Stimulated activated CD8-positive, alpha-beta memory T cell treated with anti-CD3 and anti-CD28 coated beads, Interleukin-12 subunit alpha, Interleukin-12 subunit beta, amount 100 ng/mL, for 24 hours (primary cell): ENCODE results near the gene SACM1L.
"Not testable (repeated sequence)": the region's sequence is repeated elsewhere in the genome, so short reads cannot be mapped to it uniquely, and the experiment has no call there.

Experiments
- DNase-seq: peaks from one replicate; pipeline ENCODE4 v3.0.0-alpha.2; 2020; ENCODE audit errors: extremely low read depth

SACM1L gene

DNA sequence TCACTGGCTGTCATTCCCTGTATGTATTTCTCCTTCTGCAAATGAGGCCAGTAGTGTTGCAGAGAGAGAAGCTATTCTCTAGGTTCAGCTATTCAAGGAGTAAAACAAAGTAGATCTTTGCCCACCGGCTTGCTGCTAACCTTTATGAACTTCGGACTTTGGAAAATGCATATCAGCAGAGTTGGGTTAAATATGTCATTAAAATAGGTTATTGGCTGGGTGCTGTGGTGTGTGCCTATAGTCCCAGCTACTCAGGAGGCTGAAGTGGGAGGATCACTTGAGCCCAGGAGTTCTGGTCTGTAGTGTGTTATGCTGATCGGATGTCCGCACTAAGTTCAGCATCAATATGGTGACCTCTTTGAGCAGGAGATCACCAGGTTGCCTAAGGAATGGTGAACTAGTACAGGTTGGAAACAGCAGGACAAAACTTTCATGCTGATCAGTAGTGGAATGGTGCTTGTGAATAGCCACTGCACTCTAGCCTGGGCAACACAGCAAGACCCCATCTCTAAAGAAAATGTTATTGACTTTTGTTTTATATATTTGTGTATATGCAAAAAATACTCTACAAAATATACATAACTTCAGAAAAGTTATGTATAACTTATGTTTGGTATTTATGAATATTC lies 53.4 kb downstream of the SACM1L start:
- DNase-seq, result no peak

DNA sequence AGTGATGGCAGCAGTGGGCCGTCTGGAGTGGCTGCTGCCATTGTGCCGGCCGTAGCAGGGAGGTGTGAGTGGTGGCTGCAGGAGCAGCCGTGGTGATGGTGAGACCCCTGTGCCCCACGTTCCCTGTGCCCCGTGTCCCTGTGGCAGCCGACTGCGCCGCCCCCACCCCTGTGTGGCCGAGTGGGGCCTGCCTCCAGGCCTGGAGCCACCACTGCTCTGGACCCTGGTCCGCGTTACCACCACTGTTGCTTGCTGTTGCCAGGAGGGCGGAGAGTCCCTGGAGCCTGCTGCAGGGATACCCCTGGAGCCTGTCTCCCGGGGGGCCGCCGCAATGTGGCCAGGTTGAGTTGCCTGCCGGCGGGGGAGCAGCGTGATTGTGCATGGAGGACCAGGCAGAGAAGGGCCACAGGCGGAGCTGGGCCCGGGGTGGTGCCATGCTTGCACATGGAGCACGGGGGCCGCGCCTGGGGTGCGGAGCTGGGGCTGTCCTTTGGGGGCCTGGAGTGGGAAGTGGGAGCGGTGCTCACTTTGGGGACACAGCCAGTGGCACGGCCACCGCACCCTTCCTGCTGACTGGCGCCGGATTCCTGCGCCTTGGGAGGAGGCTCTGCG lies 57.1 kb downstream of the SACM1L start:
- DNase-seq, result no peak

DNA sequence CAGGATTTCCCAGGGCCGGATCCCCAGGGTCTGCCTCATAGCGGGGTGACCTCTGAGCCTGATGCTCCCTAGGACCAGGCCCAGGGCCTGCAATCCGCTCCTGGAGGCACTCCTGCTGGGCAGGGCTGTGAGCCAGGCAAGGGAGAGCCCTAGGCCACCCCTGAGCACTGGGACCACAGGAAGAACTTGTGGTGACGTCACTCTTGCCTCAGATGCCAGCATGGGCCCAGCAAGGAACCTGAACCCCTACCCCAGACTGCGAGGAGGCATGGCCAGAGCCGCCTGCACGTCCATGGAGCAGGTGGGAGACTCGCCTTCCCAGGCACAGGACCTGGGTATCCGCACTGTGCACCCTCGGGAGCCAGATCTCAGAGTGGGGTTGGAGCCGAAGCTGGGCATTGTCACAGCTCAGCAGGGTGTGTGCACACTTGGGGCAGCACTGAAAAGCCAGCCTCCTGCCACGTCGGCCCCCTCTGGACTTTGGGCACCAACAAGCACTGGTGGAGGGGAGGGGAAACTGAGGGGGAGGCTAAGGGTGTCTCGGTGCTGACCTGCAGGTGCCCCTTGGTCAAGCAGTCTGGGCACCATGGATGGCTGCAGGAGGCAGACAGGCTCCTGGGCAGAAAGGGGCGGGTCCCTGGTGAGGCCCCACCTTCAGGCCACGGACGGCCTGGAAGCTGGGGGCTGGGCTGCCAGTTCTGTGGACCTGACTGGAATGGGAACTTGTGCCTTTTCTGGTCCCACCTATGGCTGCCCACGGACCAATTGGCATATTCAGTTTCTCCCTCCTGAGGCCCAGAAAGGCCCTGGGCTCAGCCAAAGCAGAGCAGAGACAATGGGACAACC lies 57.8 kb downstream of the SACM1L start:
- DNase-seq, result no peak

DNA sequence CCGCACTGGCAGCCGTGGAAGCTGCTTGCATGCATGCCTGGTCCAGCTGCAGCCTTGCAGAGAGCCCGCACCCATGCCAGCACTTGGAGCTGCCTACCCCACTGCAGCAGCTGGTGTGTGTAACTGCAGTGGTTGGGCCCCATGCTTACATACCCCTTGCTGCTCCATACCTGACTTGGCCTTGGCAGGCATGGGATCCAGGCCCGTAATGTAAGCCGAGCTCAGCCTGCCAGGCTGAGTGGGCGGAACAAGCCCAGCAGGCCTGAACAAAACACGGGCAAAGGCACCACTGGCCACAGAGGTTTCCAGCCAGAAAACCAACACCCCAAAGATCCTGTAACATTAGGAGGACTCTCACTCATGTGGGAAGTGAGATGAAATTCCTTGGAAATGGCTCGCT lies 58.9 kb downstream of the SACM1L start:
- DNase-seq, result no peak

DNA sequence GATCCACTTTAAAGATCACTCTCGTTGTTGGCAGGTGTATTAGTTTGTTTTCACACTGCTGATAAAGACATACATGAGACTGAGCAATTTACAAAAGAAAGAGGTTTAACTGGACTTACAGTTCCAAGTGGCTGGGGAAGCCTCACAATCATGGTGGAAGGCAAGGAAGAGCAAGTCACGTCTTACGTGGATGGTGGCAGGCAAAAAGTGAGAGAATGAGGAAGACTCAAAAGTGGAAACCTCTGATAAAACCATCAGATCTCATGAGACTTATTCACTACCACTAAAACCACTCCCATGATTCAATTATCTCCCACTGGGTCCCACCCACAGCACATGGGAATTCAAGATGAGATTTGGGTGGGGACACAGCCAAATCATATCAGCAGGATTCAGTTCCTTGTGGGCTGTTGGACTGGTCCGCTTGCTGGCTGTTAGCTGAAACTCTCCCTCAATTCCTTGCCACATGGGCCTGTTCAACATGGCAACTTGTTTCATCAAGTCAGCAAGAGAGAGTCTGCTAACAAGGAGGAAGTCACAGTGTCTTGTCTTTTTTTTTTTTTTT lies 59.9 kb downstream of the SACM1L start:
- DNase-seq, result not testable (repeated sequence)

DNA sequence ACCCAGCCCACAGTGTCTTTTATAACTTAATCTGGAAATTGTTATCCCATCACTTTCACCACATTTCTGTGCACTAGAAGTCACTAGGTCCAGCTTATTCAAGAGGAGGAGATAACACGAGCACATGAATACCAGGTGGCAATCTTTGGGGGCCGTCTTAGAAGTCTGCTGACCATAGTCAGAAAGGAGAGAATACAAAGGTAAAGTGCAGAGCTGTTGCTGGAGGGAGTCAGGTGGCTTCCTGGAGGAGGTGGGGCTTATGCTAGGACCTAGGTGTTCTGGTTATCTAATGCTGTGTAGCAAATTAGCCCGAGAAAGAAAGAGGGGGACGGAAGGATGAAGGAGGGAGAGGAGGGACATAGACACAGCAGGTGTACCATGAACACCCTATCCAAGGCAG lies 60.7 kb downstream of the SACM1L start:
- DNase-seq, result no peak

DNA sequence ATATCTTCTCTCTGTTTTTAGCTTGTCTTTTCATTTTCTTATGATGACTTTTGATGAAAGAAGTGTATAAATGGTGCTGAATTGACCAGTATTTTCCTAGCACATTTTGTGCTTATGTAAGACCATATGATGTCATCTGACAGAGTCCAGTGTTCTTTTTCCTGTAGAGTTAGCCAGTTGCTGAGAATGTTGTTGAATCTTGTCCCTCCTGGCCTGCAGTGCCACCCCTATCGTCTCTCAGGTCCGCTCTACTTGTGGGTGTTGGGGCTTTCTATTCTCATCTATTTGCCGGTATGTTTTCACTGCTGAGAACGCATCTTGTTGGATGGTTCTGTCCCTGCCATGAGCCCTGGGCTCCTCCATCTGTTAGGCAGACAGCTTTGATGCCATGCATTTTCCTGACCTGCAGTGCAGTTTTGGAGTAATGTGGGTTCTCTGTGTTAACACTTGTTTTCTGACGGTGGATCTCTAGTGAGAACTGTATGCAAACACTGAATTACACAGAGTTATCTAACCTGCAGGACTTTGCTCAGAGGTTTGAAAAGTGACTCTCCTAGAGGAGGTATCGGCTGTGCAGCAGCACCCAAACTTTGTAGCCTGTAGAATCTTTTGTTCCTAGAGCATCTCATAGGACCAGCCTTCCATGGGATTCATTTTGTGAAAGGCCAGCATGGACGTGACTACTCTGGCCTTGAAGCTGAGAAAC lies 62.5 kb downstream of the SACM1L start:
- DNase-seq, result no peak

DNA sequence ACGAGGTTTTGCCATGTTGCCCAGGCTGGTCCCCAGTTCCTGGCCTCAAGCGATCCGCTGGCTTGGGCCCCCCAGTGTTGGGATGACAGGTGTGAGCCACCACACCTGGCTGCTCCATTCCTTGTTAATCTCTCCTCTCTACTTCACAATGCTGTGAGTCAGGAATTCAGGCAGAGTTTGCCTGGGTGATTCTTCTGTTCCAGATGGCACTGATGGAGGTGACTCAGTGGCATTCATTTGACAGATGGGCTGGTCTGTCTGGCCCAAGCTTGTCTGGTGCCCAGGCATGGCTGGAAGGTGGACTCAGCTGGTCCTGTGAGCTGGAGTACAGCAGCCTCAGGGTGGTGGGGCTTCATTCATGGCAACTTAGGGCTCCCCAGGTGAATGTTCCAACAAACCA lies 63.9 kb downstream of the SACM1L start:
- DNase-seq, result no peak

DNA sequence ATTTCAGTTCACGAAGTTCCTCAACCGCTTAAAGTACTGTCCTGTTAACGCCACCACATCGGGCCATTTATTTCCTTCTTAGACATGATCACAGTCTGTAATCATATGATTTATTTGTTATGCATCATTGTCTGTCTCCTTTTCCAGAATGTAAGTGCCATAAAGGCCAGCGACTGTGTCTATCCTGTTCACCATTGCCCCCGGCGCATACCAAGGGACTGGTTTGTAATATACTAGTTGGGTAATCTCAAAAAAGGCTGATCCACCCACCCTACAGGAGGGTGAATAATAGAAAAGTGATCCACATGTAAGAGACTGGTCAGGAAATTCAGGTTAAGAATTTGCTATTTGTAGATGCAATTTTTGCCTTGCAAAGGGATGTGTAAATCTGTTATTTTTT lies 65.3 kb downstream of the SACM1L start:
- DNase-seq, result no peak

DNA sequence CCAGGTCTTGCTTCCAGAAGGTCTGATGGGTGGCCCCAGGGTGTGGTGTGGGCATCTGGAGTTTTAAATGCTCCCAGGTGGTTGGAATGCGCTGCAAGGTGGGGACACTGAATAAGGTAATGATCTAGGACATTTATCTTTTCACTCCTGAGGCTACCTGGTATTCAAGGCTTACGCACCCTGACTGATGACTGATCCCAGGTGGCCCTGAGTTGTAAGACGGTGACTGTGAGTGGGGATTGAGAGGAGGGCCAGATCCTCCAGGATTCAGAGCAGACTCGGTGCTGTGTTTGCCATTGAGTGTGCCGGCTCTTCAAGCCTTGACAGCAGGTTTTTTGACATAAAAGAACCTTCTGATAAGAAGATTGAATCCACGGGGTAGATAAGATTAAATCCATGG lies 66.9 kb downstream of the SACM1L start:
- no peak for DNase-seq

DNA sequence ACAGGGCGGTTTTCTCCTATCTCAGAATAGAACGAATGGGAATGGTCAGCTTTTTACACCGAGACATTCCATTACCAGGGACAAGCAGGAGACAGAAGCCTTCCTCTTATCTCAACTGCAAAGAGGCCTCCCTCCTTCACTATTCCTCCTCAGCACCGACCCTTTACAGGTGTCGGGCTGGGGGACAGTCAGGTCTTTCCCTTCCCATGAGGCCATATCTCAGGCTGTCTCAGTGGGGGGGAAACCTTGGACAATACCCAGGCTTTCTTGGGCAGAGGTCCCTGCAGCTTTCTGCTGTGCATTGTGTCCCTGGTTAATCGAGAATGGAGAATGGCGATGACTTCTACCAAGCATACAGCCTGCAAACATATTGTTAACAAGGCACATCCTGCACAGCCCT lies 67.9 kb downstream of the SACM1L start:
- not testable (repeated sequence) for DNase-seq

DNA sequence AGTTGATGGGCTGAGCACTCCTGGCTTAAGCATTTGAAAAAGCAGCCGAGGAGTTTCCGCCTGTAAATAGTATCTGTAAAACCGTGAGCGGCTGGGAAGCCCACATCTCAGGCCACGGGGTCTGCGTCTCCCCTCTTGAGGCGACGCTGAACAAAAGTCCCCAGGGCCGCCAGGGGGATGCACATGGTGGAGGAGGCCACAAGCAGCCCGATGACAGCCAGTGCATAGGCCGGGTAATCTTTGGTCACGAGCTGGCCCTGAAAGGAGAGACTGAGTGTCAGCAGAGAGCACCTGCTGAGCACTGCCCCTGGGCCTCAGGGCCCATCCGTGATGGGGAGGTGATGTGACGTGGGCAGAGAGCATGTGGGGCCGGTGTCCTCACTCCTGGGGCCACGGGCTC lies 69.7 kb downstream of the SACM1L start:
- no peak for DNase-seq

DNA sequence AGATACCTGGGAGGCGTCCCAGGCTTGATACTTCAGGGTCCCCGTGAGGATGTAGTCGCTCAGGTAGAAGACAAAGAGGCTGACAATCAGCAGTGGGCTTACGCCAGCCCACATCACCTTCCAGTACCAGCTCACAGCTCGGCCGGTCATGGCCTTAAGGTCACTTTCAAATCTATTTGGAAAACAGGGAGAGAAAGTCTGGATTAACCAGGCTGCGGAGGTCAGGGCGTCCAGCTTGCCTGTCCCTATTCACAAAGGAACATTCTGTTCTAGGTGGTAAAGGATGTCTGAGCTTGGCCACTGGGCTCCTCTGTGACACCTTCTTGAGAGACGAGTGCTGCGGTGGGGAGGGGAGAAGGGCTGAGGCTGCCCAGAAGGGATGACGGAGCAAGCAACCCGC lies 70.7 kb downstream of the SACM1L start:
- DNase-seq, result no peak

DNA sequence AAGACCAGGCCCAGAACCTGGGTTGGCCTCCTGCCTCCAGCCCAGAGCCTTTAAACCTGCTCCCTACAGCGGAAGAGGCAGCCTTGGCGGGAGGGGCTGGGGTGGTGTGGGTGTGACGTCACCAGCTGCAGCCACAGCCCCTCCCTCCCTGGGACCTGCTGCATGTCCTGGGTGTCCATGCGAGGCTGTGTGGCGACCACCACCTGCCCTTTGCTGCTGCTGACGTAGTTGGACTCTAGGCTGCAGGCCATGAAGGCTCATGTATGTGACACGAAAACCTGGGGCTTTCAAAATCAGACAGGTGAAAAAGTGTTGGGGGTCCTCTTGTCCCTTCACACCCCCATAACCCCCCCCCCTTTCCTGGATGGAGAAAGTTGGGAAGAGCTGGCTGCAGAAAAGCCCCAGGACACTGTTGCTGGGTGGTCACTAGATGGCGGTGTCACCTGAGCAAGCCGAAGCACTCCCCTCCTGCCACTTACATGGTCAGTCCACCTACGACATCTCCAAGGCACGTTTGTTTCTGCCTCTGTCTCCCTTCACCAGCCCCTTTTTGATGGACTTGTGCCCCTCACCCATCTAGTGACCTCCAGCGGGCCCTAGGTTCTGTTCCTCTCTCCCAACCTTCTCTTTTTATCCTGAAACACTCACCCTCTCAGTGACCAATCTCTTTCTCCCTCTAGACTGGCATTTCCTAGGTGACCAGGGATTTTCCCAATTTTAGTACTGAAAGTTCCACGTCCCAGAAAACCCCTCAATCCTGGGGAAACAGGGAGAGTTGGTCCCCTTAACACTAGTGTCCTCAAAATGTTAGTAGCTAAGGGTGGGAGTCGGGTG lies 71.9 kb downstream of the SACM1L start:
- no peak for DNase-seq

DNA sequence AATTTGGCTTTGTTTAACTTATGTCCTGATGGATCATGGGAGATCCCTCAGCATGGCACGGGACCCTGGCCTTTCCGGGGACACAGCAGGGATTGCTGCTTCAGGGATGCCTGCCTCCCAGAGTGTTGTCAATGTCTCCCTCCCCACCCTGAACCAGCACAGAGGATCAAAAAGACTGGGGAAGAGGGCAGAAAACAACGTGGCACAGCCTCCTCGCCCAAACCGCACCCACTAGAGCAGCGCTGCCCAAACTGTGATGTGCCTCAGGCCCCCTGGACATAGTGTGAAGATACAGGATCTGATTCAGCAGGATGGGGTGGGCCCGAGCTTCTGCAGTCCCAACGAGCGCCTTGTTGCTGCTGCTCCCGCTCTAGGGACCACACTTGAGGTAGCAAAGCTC lies 72.6 kb downstream of the SACM1L start:
- no peak for DNase-seq

DNA sequence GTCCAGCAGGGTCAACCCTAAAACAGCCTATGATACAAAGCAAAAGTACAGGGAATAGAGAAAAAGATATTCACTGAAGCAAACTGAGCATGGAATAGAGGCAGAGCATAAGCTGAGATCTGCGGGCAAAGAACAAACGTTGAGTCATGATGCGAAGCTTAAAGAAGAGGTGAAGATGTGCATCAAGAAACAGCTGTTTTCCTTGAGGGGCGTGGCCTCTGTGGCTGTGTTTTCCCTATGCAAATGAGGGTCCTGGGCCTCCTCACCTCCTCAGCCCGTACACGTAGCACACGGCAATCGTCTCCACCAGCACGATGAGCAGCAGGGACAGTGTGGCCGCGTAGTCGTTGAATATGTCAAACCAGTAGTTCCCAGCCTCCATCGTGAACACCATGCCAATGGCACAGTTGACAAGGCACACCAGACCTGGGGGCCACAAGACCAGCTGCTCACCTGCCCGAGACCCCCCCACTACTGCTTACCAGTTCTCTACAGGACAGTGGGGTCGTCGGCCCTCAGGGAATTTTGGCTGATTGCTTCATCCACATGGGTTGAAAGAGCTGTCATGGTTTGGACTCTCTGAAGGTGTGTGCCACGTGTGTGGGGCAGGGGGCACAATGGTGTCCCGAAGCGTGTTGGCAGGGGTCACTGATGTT lies 73.6 kb downstream of the SACM1L start:
- no peak for DNase-seq

DNA sequence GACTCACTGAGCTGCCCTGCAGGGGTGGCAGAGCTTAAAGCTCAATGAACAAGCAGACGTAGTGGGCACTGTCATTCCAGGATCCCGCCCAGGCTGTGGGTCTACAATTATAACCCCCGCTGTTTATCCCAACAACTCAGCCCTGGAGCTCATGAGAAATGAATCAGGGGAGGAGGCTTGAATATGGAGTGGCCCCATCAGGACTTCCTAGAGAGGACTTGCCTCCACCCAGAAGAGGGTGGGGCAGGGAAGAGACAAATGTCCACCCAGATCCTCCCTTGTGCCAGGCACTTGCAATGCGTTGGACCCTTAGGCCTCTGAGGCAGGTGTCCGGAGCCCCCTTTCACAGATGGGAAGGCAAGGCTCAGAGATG lies 74.1 kb downstream of the SACM1L start:
- DNase-seq, result no peak

DNA sequence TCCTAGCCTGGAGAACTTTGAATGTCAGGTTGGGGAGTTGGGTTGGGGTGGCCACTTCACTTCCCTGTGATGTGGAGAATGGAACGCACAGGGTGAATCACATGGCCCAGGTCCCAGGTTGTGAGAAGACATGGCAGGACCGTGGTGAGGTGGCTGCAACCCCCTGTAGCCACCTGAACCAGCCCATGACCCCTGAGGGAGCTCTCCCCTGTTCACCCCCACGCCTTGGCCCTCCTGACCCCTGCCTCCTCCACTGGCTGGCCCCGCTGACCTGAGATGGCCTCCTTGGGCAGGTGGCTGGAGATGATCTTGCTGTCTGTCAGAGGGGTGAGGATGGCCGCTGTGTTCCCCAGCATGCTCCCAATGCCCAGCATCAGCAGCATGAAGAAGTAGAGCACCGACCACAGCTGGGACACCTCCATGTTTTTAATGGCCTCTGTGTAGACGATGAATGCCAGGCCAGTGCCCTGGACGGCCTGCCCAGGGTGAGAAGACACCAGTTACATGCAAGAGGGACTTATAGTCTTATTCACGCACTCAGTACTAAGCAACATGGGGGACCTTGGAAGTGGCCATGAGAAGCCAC lies 76.2 kb downstream of the SACM1L start:
- no peak for DNase-seq

DNA sequence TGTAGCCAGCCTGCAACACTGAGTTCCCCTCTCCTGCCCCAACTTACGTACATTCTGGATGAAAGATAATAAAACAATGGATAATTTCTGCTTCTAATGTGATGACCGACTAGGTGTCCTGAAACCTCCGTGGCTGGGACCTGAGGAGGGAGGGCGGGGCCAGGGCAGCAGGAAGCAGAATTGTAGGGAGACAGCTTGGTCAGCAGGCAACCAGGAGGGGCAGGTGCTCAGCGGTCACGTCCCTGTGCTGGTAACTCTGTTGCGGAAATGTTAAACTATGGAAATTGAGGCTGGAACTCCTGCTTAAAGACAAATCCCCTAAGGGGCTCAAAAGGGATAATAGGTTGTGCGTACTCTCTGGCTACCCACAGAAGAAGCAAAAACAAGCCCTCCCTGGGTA lies 76.8 kb downstream of the SACM1L start:
- no peak for DNase-seq

DNA sequence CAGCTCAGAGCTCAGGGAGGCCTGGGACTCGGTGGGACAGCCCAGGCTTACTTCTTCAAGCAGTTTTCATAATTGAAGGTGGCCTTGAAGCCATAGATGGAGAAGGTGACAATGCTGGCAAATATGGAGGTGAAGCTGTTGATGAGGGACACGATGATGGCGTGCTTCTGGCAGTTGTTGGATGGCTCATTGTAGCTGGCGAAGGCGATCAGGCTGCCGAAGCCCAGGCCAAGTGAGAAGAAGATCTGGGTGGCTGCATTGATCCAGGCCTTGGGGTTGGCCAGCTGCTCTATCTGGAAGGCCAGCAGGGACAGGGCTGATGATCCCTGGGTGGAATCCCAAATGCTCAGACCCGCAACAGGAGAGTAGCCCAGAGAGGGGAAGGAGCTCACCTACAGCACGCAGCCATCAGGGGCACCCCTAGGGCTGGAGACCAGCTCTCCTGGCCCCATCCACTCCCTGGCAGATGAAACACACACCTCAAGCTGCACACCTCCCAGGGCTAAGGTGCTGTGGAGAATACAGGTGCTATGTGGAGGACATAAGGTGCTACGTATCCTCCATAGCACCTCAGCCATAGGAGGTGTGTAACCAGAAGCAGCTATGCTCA lies 82.1 kb downstream of the SACM1L start:
- DNase-seq, result no peak
